WTC11 (cell line): ENCODE data around the gene INPP4A.

ENCODE experiments used
- CTCF ChIP-seq: fragments of 200-600 bp; IDR thresholded peaks from 2 replicates; pipeline ENCODE4 v1.8.0; 2022; ENCODE audit warnings: antibody characterized with exemption
- RORB ChIP-seq: fragments of 250-450 bp; sonication (Bioruptor Pico); IDR thresholded peaks from 2 replicates; pipeline ENCODE4 v1.9.0; 2021; ENCODE audit warnings: mild to moderate bottlenecking
- USF2 ChIP-seq: sonication (generic); formaldehyde crosslinking; IDR thresholded peaks from 2 replicates; pipeline ENCODE4 v1.8.1; 2023; ENCODE audit warnings: mild to moderate bottlenecking, missing genetic modification reagents, moderate library complexity
- ZBTB21 ChIP-seq: sonication (generic); formaldehyde crosslinking; IDR thresholded peaks from 2 replicates; pipeline ENCODE4 v1.8.1; 2023; ENCODE audit warnings: mild to moderate bottlenecking, missing genetic modification reagents, borderline replicate concordance

GRCh38 chr2:98403878-98404277 is 40.8 kb upstream of the INPP4A start:
- no peak for TF ChIP-seq USF2 (CRISPR knock-in tag)
- no peak for TF ChIP-seq CTCF
- no peak for TF ChIP-seq RORB
- TF ChIP-seq ZBTB21, result no peak
